GM19438 (cell line): ENCODE results near the gene NAT10.
A peak's percentile ranks its signal among the peaks of the same experiment; 100 is the strongest.

Source experiments
- ATAC-seq: cut with Tn5 transposase; IDR thresholded peaks from one replicate; pipeline ENCODE4 v1.9.1; 2021; ENCODE audit warnings: low read depth; ENCODE audit not compliant: unreplicated experiment

Gene NAT10

GRCh38 chr11:34147581-34147980, 42.2 kb downstream of the NAT10 start:
- ATAC-seq: no peak

GRCh38 chr11:34148504-34149165, 43.2 kb downstream of the NAT10 start:
- no peak for ATAC-seq

GRCh38 chr11:34149274-34149673, 43.8 kb downstream of the NAT10 start:
- ATAC-seq: no peak

- ATAC-seq: no peak
Measured at GRCh38 chr11:34149786-34150185, 44.4 kb downstream of the NAT10 start.

GRCh38 chr11:34150494-34151151, 45.2 kb downstream of the NAT10 start:
- ATAC-seq: no peak

GRCh38 chr11:34151166-34151565, 45.7 kb downstream of the NAT10 start:
- ATAC-seq: no peak

GRCh38 chr11:34151916-34152845, 46.8 kb downstream of the NAT10 start:
- no peak for ATAC-seq

GRCh38 chr11:34154059-34154875, 48.8 kb downstream of the NAT10 start:
- ATAC-seq: peak; percentile 91

GRCh38 chr11:34155057-34155756, 49.8 kb downstream of the NAT10 start:
- ATAC-seq: no peak

GRCh38 chr11:34155757-34156062, 50.3 kb downstream of the NAT10 start:
- ATAC-seq: no peak

- no peak for ATAC-seq
Measured at GRCh38 chr11:34157163-34157562, 51.7 kb downstream of the NAT10 start.

GRCh38 chr11:34158661-34159060, 53.2 kb downstream of the NAT10 start:
- no peak for ATAC-seq

GRCh38 chr11:34160049-34160721, 54.8 kb downstream of the NAT10 start:
- ATAC-seq: no peak

- no peak for ATAC-seq
Measured at GRCh38 chr11:34160791-34161190, 55.4 kb downstream of the NAT10 start.

GRCh38 chr11:34161361-34161760, 55.9 kb downstream of the NAT10 start:
- ATAC-seq: no peak

- ATAC-seq: no peak
Measured at GRCh38 chr11:34161812-34162492, 56.5 kb downstream of the NAT10 start.

- no peak for ATAC-seq
Measured at GRCh38 chr11:34162493-34162820, 57.0 kb downstream of the NAT10 start.

- ATAC-seq: no peak
Measured at GRCh38 chr11:34162856-34163255, 57.4 kb downstream of the NAT10 start.

- ATAC-seq: no peak
Measured at GRCh38 chr11:34165121-34165520, 59.7 kb downstream of the NAT10 start.
